SJCRH30 (cell line): ENCODE data around the gene SRXN1. TPM values are rescaled to one million over a fixed set of nuclear protein-coding genes. Genes with fewer than 3 reads are reported as not detected.

Experiments used
- DNase-seq, 2 experiments: peaks; one replicate each; pipeline ENCODE4 v3.0.0-alpha.2; 2015 to 2020
- H3K27ac ChIP-seq: fragments of 250-450 bp; sonication (Bioruptor Pico); 2 replicates; pipeline ENCODE4 v1.5.1; 2020; ENCODE audit warnings: mild to moderate bottlenecking, moderate library complexity
- H3K27me3 ChIP-seq: fragments of 250-450 bp; sonication (Bioruptor Pico); 2 replicates; pipeline ENCODE4 v1.5.1; 2020; ENCODE audit warnings: mild to moderate bottlenecking, moderate library complexity
- H3K36me3 ChIP-seq: fragments of 250-450 bp; sonication (Bioruptor Pico); 2 replicates; pipeline ENCODE4 v1.5.1; 2020; ENCODE audit warnings: mild to moderate bottlenecking, moderate library complexity
- H3K4me1 ChIP-seq: fragments of 250-450 bp; sonication (Bioruptor Pico); 2 replicates; pipeline ENCODE4 v1.5.1; 2020; ENCODE audit warnings: mild to moderate bottlenecking, moderate library complexity
- H3K4me3 ChIP-seq: fragments of 250-450 bp; sonication (Bioruptor Pico); 2 replicates; pipeline ENCODE4 v1.5.1; 2020; ENCODE audit warnings: mild to moderate bottlenecking, moderate library complexity
- H3K9me3 ChIP-seq: fragments of 250-450 bp; sonication (Bioruptor Pico); replicated peaks from 2 replicates; pipeline ENCODE4 v1.5.1; 2020; ENCODE audit warnings: mild to moderate bottlenecking, moderate library complexity
- total RNA-seq: library from RNA; depleted of rRNA; stranded (reverse); fragments of >200 nt; shearing (Covaris generic); gene quantifications from 2 replicates; pipeline ENCODE4 v1.2.3, GENCODE V29; 2014

SRXN1 gene
- total RNA-seq, 1 experiment from 2014 or later = 7.0 TPM

DNA sequence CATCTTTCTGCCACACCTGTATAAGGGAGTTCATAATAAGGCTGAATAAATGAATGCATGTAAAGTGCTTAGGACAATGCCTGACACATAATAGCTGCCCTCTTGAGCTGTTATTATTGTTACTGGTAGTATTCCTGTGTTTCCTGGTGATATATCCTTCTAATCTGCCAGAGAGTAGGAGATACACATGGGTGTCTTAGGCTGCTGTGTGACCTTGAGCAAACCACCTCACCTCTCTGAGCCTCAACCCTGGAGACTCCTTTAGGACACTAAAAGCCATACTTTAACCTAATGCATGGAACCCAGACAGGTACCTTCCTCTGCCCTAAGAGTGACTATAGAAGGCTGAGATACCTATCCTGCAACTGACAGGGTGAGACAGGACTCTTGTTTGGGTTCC lies 15.1 kb upstream of the SRXN1 start:
- Histone ChIP-seq H3K4me1 (peaks cover 11% of the 10 kb centered on the region; the same call in 1 of the 2 replicates), H3K9me3 (no peaks in the 10 kb centered on the region), H3K4me3 (no peak overlapping the region), H3K27ac (no peak overlapping the region), H3K36me3 (no peaks in the 10 kb centered on the region), H3K27me3 (peaks cover 10% of the 10 kb centered on the region; the same call in 1 of the 2 replicates)
- DNase-seq = no peak

DNA sequence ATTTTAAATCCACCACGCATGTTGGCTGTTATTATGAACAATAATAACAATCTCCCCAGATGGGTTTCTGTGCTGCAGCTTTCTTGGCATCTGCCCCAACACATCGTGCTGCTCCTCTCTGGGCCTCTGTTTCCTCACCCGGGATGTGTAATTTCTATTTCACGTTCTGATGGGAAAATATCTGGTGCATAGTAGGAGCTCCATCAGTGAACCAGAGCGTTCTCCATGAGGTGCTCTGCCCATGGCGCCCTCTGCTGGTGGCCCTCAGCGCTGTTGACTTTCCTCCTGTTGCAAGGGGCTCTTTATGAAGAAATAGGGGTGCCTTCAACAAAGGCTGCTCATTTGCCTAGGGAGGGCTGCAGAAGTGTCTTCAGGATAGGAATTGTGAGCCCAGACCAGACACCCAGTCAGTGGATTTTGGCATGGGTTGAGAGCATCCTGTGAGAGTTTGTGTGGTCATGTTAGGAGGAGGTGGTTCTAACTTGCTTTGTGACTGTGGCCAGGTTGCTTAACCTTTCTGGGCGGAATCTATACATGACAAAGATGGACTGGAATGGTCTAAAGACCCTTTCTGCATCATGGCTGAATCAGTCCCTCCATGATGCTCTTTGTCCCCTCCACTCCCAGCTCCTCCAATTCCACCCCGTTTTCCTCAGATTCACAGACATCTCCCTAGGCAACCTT lies 14.5 kb upstream of the SRXN1 start:
- peak; percentile 41 to 61 for DNase-seq
- no peaks in the 10 kb centered on the region for H3K36me3 ChIP-seq
- H3K27ac ChIP-seq = no peak overlapping the region
- no peak overlapping the region for H3K4me3 ChIP-seq
- H3K9me3 ChIP-seq = no peaks in the 10 kb centered on the region
- H3K4me1 ChIP-seq = peaks cover 11% of the 10 kb centered on the region; the same call in 1 of the 2 replicates
- peaks cover 7% of the 10 kb centered on the region; the same call in 1 of the 2 replicates for H3K27me3 ChIP-seq

DNA sequence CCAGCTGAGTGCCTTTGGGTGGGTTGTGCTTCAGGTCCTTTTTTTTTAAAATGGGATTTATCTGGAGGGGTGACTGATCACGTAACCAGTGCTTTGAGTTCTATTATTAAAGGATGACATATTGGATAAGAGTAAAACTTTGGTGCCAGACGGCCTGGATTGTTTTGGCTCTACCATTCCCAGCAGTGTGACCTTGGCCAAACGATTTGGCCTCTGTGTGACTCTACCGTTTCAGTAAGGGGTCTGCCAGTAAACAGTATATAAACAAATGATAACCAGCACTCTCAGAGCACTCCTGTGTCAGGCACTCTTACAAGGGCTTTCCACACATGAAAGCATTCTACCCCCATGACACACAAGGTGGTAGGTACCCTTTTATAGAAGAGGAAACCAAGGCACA lies 13.9 kb upstream of the SRXN1 start:
- Histone ChIP-seq H3K9me3 (no peaks in the 10 kb centered on the region), H3K4me1 (peaks cover 8% of the 10 kb centered on the region; the same call in 1 of the 2 replicates), H3K27ac (no peak overlapping the region), H3K27me3 (peaks cover 6% of the 10 kb centered on the region; the same call in 1 of the 2 replicates), H3K4me3 (no peak overlapping the region), H3K36me3 (no peaks in the 10 kb centered on the region)
- no peak for DNase-seq

DNA sequence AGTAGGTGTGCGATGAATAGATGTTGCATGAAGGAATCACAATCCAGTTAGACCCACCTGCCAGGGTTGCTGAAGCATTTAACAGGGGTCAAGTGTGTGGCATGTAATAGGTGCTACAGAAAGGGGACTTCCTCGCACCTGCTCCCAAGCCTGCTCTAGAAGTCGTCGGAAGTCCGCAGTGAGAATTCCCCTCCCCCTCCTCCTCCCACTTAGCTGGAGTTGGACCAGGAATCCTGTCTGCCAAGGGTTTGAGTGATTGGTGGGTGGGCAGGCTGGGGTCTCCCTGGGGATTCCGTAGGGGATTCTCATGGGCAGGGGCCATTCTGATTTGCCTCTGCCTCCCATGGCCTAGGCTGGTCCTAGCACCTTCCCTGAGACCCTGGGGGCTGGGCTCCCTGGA lies 12.3 kb upstream of the SRXN1 start:
- Histone ChIP-seq H3K36me3 (no peaks in the 10 kb centered on the region), H3K9me3 (no peaks in the 10 kb centered on the region), H3K4me1 (peaks cover 6% of the 10 kb centered on the region), H3K27me3 (peaks cover 8% of the 10 kb centered on the region; the same call in 1 of the 2 replicates), H3K27ac (no peak overlapping the region), H3K4me3 (no peak overlapping the region)
- DNase-seq = no peak

GRCh38 chr20:664576-664975 lies 11.6 kb upstream of the SRXN1 start:
- Histone ChIP-seq H3K4me3 (no peak overlapping the region), H3K36me3 (no peaks in the 10 kb centered on the region), H3K27me3 (peaks cover 8% of the 10 kb centered on the region; the same call in 1 of the 2 replicates)

DNA sequence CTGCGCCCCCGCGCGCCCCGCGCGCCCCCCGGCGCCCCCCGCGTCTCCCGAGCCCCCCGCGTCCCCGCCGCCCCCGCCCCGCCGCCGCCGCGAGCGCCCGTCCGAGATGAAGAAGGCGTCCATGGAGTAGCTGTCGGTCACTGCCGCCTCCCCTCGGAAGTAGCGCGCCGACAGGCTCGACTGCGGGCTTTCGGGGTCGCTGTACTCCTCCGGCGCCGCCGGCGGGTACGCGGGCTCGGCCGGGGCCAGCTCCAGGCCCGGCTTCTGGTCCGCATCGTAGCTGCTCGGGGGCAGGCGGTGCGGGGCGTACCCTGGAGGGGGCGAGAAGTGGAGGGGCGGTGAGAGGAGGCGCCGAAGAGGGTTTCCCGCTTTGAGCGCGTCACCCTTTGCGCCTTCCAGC lies 11.2 kb upstream of the SRXN1 start:
- Histone ChIP-seq H3K27me3 (peaks cover 8% of the 10 kb centered on the region; the same call in 1 of the 2 replicates), H3K9me3 (no peaks in the 10 kb centered on the region), H3K36me3 (no peaks in the 10 kb centered on the region), H3K4me1 (peaks cover 6% of the 10 kb centered on the region), H3K27ac (no peak overlapping the region), H3K4me3 (no peak overlapping the region)
- no peak for DNase-seq

More at GRCh38 chr20:664576-664975, 11.6 kb upstream of the SRXN1 start:
- Histone ChIP-seq H3K9me3 (no peaks in the 10 kb centered on the region), H3K4me1 (peaks cover 6% of the 10 kb centered on the region), H3K27ac (no peak overlapping the region)
- no peak for DNase-seq

DNA sequence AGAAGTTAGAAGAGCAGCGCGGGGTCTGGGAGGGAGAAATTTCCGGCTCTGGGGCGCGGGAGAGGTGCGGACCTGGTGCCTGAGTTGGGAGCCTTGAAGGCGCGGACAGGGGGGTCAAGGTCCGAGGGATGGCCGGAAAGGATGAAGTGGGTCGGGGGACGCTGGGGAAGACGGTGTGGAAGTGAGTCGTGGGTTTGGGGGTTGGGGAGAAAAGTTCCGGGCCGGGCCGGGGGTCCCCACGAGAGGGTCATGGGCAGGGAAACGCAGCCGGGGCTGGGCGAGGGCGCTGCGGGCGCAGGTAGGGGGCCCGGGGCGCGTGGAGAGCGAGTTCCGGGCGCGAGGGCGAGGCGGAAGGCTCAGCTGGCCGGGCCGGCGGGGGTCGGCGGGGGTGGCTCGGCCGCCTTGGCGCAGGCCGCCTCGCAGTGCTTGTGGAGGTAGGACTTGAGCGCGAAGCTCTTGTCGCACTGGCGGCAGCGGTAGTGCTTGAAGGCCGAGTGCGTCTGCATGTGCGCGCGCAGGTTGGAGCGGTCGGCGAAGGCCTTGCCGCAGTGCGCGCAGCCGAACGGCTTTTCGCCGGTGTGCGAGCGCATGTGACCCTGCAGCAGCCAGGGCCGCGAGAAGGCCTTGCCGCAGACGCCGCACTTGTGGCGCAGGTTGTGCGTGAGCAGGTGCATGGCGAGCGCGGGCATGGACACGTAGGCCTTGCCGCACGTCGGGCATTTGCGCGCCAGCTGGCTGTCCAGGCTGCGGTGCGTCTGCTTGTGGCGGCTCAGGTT lies 10.5 kb upstream of the SRXN1 start:
- Histone ChIP-seq H3K27me3 (peaks cover 11% of the 10 kb centered on the region; the same call in 1 of the 2 replicates), H3K36me3 (no peaks in the 10 kb centered on the region), H3K4me1 (peaks cover 6% of the 10 kb centered on the region), H3K4me3 (no peak overlapping the region), H3K9me3 (no peaks in the 10 kb centered on the region), H3K27ac (no peak overlapping the region)
- no peak for DNase-seq

DNA sequence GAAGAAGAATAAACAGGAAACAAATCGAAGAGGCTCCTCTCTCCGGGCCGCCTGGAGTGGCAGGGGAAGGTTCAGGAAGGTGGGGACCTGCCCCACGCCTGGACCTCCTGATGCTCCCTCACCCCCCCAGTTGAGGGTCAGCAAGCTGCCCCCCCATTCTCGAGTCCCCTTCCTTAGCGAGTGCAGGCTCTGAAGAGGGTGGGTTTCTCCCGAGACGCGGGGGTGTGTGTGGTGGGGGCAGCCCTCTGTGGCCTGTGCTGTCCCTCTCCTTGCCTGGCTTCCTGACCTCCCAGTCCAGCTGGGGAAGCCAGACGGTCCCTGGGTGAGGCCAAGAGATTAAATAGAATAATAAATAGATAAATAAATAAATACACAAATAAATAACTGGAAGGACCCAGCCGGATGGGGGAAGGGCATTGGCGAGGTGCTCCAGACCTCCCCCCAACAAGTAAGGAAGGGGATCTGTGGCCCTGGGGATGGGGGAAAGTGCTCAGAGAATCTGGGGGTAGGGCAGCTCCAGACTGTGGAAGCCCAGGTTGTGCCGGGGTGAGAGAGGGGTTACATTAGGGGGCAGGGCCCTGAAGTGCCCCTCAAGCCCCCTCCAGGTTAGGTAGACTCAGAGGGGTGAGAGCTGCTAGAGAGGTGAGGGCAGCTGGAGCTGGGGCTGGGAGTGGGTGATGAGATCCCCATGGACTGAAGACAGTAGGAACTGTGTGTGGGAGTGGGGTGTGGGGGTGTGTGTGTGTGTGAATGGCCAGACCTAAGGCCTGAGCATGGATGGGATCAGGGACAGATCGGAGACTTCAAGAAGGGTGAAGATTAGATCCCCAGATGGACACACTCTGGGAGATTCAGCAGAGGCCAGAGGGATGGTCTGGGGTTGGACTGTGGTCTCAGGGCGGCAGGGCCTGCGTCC lies 9.5 kb upstream of the SRXN1 start:
- no peak for DNase-seq

DNA sequence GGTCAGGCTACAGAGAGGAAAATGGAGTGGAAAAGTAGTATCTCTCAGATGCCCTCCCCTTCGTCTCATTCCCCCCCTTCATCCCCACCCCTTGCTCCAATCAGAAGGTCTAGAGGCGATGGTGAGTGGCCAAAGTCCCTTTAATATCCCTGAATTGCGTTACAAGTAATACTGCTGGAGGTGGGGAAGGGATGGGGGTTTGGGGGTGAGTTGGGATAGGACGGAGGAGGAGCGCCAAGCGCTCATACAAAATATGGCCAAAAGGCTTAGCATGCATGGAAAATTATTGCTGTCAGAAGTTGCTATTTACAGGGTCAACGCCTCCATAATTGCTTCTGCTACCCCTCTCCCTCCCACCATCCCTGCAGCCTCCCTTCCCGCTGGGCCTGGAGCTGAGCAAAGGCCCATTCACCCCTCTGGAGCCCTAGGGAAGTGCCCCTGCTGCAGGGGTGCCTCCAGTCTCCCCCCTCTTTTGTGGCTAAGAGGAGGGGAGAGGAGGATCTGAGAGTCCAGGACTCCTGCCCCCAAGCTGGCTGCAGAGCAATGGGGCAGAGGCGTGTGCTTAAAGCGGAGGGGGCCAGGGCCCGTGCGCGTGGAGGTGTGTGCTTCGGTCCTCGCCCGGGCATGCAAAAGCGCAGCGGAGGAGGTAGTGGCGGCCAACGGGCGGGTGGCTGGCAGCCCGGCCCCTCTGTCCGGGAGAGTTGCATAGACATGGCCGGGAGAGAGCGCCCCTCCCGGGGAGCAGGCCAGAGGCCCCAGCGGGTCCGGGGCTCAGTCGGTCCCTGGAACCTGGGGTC lies 8.7 kb upstream of the SRXN1 start:
- no peak for DNase-seq
- Histone ChIP-seq H3K27me3 (peaks cover 17% of the 10 kb centered on the region; the same call in 1 of the 2 replicates), H3K27ac (no peak overlapping the region)

More for the DNA sequence above, 9.5 kb upstream of the SRXN1 start:
- Histone ChIP-seq H3K36me3 (no peaks in the 10 kb centered on the region), H3K9me3 (no peaks in the 10 kb centered on the region), H3K27ac (no peak overlapping the region), H3K4me3 (no peak overlapping the region), H3K27me3 (peaks cover 17% of the 10 kb centered on the region; the same call in 1 of the 2 replicates), H3K4me1 (peaks cover 6% of the 10 kb centered on the region)

GRCh38 chr20:658731-659291 lies 5.8 kb upstream of the SRXN1 start:
- peaks cover 6% of the 10 kb centered on the region for H3K4me1 ChIP-seq
- no peak for DNase-seq
- H3K4me3 ChIP-seq = no peak overlapping the region

More for the DNA sequence above, 8.7 kb upstream of the SRXN1 start:
- Histone ChIP-seq H3K9me3 (no peaks in the 10 kb centered on the region), H3K4me3 (no peak overlapping the region), H3K4me1 (peaks cover 6% of the 10 kb centered on the region), H3K36me3 (no peaks in the 10 kb centered on the region)

GRCh38 chr20:658202-658601 lies 5.2 kb upstream of the SRXN1 start:
- Histone ChIP-seq H3K36me3 (no peaks in the 10 kb centered on the region), H3K27me3 (peaks cover 21% of the 10 kb centered on the region; the same call in 1 of the 2 replicates), H3K4me1 (peaks cover 6% of the 10 kb centered on the region), H3K4me3 (no peak overlapping the region), H3K9me3 (no peaks in the 10 kb centered on the region), H3K27ac (no peak overlapping the region)
- no peak for DNase-seq

More at GRCh38 chr20:658731-659291, 5.8 kb upstream of the SRXN1 start:
- Histone ChIP-seq H3K27ac (no peak overlapping the region), H3K9me3 (no peaks in the 10 kb centered on the region), H3K36me3 (no peaks in the 10 kb centered on the region), H3K27me3 (peaks cover 21% of the 10 kb centered on the region; the same call in 1 of the 2 replicates)

DNA sequence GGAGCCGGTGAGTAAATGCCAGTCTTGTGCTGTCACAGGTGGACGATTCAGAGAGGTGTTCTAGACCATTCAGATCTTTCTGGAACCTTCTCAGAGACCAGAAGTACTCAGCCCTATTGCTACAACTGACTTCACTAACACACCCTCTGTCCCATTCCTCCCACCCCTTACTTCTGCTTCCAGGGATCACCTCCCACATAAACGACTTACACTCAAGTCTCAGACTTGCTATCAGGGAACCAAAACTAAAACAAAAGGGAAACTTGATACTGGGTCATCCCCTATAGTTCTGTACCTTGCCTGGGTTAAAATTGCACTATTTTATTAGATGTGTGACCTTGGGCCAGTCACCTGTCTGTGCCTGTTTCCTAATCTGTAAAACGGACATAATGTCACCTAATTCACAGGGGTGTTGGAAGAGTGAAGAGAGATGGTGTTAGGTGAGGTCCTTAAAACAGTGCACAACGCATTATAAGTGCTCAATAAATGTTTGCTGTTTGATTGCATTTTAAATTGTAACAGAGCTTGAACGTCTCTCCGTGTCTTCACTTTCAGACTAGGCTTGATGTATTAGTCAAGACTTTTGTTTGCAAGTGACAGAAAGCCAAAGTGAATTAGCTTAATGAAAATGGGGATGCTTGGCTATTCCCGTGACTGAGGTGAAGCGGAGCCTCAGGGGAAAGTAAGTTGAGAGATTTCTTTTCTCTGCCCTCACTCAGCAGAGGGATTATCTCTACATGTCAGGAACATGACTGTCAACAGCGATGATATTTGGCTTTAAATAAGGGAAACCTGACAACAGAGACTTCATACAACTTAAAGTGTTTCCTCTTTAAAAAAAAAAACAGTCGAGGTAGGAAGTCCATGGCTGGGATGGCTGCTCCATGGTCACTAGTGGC lies 3.0 kb upstream of the SRXN1 start:
- H3K4me3 ChIP-seq = no peak overlapping the region
- no peak for DNase-seq

GRCh38 chr20:654417-654750 lies 1.4 kb upstream of the SRXN1 start:
- H3K27ac ChIP-seq = no peak overlapping the region
- H3K4me1 ChIP-seq = no peaks in the 10 kb centered on the region; the same call in 1 of the 2 replicates
- no peaks in the 10 kb centered on the region for H3K36me3 ChIP-seq
- no peaks in the 10 kb centered on the region for H3K9me3 ChIP-seq
- peaks cover 15% of the 10 kb centered on the region; the same call in 1 of the 2 replicates for H3K27me3 ChIP-seq
- H3K4me3 ChIP-seq = no peak overlapping the region
- DNase-seq = no peak

More for the DNA sequence above, 3.0 kb upstream of the SRXN1 start:
- Histone ChIP-seq H3K27me3 (peaks cover 15% of the 10 kb centered on the region; the same call in 1 of the 2 replicates), H3K27ac (no peak overlapping the region), H3K9me3 (no peaks in the 10 kb centered on the region), H3K36me3 (no peaks in the 10 kb centered on the region), H3K4me1 (peaks cover 4% of the 10 kb centered on the region)
